ENCODE data around the gene CLPSL1. TPM values are rescaled to one million over a fixed set of nuclear protein-coding genes. Genes with fewer than 3 reads are reported as not detected.

Gene CLPSL1
- total and polyA plus RNA-seq, 2 of the 13 experiments (the other 11 are each of a cell fraction or from before 2014, with no cell fraction given), result not detected

DNA sequence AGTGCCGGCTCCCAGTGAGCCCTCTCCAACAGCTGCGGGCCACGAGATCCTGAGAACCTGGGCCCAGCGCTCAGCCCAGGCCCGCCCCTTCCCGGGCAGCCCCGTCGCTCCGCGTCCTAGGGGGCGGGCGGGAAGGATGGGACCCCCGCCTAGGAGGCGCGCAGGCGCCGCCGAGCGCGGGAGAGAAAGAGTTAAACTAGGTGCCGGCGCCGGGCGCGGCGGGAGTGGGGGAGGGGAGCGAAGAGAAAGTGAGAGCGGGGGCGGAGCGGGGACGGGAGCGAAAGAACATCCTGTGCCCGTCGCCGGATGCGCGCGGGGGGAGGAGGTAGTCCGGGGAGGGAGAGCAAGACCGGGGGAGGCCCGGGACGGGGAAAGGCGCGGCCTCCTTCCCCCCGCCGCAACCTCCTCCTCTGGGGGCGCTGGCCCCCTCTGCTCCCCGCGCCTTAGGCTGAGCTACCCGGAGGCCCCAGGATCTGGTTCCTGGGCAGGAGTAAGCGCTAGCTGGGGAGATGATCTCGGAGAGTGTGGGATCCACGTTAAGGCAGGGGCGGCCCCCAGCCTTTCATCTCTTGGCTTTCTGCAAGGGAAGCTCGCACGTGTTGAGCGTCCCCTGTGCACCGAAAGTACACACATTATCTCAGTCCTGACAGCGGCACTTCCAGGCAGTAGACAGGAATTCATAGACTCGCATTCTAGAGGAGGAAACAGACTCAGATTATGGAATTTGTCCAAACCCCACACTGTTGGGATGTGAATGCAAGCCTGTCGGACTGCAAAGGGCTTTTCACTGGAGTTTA is 48.9 kb upstream of the CLPSL1 start (continued):
- TF ChIP-seq, protein P1, sequence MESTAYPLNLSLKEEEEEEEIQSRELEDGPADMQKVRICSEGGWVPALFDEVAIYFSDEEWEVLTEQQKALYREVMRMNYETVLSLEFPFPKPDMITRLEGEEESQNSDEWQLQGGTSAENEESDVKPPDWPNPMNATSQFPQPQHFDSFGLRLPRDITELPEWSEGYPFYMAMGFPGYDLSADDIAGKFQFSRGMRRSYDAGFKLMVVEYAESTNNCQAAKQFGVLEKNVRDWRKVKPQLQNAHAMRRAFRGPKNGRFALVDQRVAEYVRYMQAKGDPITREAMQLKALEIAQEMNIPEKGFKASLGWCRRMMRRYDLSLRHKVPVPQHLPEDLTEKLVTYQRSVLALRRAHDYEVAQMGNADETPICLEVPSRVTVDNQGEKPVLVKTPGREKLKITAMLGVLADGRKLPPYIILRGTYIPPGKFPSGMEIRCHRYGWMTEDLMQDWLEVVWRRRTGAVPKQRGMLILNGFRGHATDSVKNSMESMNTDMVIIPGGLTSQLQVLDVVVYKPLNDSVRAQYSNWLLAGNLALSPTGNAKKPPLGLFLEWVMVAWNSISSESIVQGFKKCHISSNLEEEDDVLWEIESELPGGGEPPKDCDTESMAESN (CRISPR knock-in tag; conservative IDR thresholded peaks at IDR 0.05), result 0 out of 2 replicates have a peak, but pooled peaks have one; percentile 49
- TF ChIP-seq, protein P2, sequence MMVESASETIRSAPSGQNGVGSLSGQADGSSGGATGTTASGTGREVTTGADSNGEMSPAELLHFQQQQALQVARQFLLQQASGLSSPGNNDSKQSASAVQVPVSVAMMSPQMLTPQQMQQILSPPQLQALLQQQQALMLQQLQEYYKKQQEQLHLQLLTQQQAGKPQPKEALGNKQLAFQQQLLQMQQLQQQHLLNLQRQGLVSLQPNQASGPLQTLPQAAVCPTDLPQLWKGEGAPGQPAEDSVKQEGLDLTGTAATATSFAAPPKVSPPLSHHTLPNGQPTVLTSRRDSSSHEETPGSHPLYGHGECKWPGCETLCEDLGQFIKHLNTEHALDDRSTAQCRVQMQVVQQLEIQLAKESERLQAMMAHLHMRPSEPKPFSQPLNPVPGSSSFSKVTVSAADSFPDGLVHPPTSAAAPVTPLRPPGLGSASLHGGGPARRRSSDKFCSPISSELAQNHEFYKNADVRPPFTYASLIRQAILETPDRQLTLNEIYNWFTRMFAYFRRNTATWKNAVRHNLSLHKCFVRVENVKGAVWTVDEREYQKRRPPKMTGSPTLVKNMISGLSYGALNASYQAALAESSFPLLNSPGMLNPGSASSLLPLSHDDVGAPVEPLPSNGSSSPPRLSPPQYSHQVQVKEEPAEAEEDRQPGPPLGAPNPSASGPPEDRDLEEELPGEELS (CRISPR knock-in tag; IDR thresholded peaks at IDR 0.05), result peak; percentile 88
- no peak for TF ChIP-seq EED (CRISPR knock-in tag; IDR thresholded peaks at IDR 0.05)
- TF ChIP-seq KAT8 (CRISPR knock-in tag; IDR thresholded peaks at IDR 0.05), result peak; percentile 85
- no peak for TF ChIP-seq CCAR2 (optimal IDR thresholded peaks at IDR 0.05; ENCODE audit: low read depth, low read length)
- TF ChIP-seq MBNL3 (CRISPR knock-in tag; conservative IDR thresholded peaks at IDR 0.05), result no peak
- no peak for TF ChIP-seq FOSL1 (CRISPR knock-in tag; IDR thresholded peaks at IDR 0.05; ENCODE audit: borderline replicate concordance)
- TF ChIP-seq POLR2G (IDR thresholded peaks at IDR 0.05; ENCODE audit: low read depth, low read length), result peak; percentile 91
- no peak for TF ChIP-seq GLI4 (CRISPR knock-in tag; IDR thresholded peaks at IDR 0.05; ENCODE audit: borderline replicate concordance)
- TF ChIP-seq, protein P3, sequence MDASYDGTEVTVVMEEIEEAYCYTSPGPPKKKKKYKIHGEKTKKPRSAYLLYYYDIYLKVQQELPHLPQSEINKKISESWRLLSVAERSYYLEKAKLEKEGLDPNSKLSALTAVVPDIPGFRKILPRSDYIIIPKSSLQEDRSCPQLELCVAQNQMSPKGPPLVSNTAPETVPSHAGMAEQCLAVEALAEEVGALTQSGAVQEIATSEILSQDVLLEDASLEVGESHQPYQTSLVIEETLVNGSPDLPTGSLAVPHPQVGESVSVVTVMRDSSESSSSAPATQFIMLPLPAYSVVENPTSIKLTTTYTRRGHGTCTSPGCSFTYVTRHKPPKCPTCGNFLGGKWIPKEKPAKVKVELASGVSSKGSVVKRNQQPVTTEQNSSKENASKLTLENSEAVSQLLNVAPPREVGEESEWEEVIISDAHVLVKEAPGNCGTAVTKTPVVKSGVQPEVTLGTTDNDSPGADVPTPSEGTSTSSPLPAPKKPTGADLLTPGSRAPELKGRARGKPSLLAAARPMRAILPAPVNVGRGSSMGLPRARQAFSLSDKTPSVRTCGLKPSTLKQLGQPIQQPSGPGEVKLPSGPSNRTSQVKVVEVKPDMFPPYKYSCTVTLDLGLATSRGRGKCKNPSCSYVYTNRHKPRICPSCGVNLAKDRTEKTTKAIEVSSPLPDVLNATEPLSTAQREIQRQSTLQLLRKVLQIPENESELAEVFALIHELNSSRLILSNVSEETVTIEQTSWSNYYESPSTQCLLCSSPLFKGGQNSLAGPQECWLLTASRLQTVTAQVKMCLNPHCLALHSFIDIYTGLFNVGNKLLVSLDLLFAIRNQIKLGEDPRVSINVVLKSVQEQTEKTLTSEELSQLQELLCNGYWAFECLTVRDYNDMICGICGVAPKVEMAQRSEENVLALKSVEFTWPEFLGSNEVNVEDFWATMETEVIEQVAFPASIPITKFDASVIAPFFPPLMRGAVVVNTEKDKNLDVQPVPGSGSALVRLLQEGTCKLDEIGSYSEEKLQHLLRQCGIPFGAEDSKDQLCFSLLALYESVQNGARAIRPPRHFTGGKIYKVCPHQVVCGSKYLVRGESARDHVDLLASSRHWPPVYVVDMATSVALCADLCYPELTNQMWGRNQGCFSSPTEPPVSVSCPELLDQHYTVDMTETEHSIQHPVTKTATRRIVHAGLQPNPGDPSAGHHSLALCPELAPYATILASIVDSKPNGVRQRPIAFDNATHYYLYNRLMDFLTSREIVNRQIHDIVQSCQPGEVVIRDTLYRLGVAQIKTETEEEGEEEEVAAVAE (CRISPR knock-in tag; IDR thresholded peaks at IDR 0.05; ENCODE audit: borderline replicate concordance), result peak; percentile 39; the same call in 1 of the 2 replicates
- TF ChIP-seq ZEB1 (IDR thresholded peaks at IDR 0.05; ENCODE audit: insufficient replicate concordance, low read depth), result no peak
- TF ChIP-seq ESRRA (CRISPR knock-in tag; IDR thresholded peaks at IDR 0.05; ENCODE audit: low read depth), result 0 out of 2 replicates have a peak, but pooled peaks have one; percentile 39
- TF ChIP-seq, protein P4, sequence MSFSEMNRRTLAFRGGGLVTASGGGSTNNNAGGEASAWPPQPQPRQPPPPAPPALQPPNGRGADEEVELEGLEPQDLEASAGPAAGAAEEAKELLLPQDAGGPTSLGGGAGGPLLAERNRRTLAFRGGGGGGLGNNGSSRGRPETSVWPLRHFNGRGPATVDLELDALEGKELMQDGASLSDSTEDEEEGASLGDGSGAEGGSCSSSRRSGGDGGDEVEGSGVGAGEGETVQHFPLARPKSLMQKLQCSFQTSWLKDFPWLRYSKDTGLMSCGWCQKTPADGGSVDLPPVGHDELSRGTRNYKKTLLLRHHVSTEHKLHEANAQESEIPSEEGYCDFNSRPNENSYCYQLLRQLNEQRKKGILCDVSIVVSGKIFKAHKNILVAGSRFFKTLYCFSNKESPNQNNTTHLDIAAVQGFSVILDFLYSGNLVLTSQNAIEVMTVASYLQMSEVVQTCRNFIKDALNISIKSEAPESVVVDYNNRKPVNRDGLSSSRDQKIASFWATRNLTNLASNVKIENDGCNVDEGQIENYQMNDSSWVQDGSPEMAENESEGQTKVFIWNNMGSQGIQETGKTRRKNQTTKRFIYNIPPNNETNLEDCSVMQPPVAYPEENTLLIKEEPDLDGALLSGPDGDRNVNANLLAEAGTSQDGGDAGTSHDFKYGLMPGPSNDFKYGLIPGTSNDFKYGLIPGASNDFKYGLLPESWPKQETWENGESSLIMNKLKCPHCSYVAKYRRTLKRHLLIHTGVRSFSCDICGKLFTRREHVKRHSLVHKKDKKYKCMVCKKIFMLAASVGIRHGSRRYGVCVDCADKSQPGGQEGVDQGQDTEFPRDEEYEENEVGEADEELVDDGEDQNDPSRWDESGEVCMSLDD (CRISPR knock-in tag; IDR thresholded peaks at IDR 0.05; ENCODE audit: borderline replicate concordance), result peak; percentile 94
